H1 (cell line): ENCODE data around the gene INHA. TPM values are rescaled to one million over a fixed set of nuclear protein-coding genes. Genes with fewer than 3 reads are reported as not detected.

Source experiments
- CTCF ChIA-PET: fragments of 300-600 bp; sonication (Branson Sonifier 250); formaldehyde crosslinking; loops from one replicate; lab custom pipeline; 2021; ENCODE audit not compliant: partially characterized antibody; lab: Charles Lee
- POLR2A ChIA-PET: fragments of 300-600 bp; sonication (Branson Sonifier 250); formaldehyde crosslinking; loops from one replicate; lab custom pipeline; 2021; ENCODE audit warnings: inconsistent platforms; ENCODE audit not compliant: partially characterized antibody; lab: Charles Lee
- DNase-seq, 2 experiments: peaks; one replicate each; pipeline versions ENCODE4 v3.0.0 to v3.0.0-alpha.2; 2010 to 2022; ENCODE audit warnings: low spot score in 2 of 2, low read depth in 1 of 2, mixed read lengths in 1 of 2
- FAIRE-seq: peaks from 2 replicates; lab custom pipeline; 2011; peaks lifted over from hg19 to GRCh38; lab: Jason Lieb, UNC
- H2AFZ ChIP-seq: 2 replicates; pipeline ENCODE4 v1.8.1; 2012; ENCODE audit warnings: low read length, inconsistent platforms
- H2AK5ac ChIP-seq: 2 replicates; pipeline ENCODE4 v1.6.1; 2013; ENCODE audit warnings: low read depth, low read length
- H2BK120ac ChIP-seq: replicated peaks from 2 replicates; pipeline ENCODE3; 2013; ENCODE audit warnings: low read depth, low read length, inconsistent platforms
- H2BK12ac ChIP-seq: 2 replicates; pipeline ENCODE4 v1.6.1; 2013; ENCODE audit warnings: low read depth, low read length
- H2BK15ac ChIP-seq: 2 replicates; pipeline ENCODE4 v1.6.1; 2013; ENCODE audit warnings: low read length
- H2BK20ac ChIP-seq: 2 replicates; pipeline ENCODE4 v1.6.1; 2013; ENCODE audit warnings: low read length
- H2BK5ac ChIP-seq: 2 replicates; pipeline ENCODE4 v1.6.1; 2013; ENCODE audit warnings: low read depth, low read length
- H3K14ac ChIP-seq: 2 replicates; pipeline ENCODE4 v1.6.1; 2013; ENCODE audit warnings: inconsistent platforms; ENCODE audit not compliant: insufficient read length
- H3K18ac ChIP-seq: 2 replicates; pipeline ENCODE4 v1.6.1; 2013; ENCODE audit warnings: low read length; ENCODE audit errors: extremely low read depth
- H3K23ac ChIP-seq: 2 replicates; pipeline ENCODE4 v1.6.1; 2013; ENCODE audit warnings: inconsistent platforms; ENCODE audit not compliant: insufficient read length
- H3K23me2 ChIP-seq: 2 replicates; pipeline ENCODE4 v1.6.1; 2013; ENCODE audit warnings: low read depth, low read length
- H3K27ac ChIP-seq: 2 replicates; pipeline ENCODE4 v1.6.1; 2011; ENCODE audit warnings: low read depth, low read length, inconsistent platforms
- H3K27me3 ChIP-seq, 4 experiments: replicated peaks in 1 of 4; 1 replicate in 1 of 4; 2 replicates in 3 of 4; pipeline versions ENCODE4 v1.6.1 to v1.8.1; 2011 to 2013; ENCODE audit warnings: low read length in 3 of 4, mild to moderate bottlenecking in 3 of 4, inconsistent platforms in 2 of 4, mixed read lengths in 2 of 4, moderate library complexity in 1 of 4; ENCODE audit not compliant: control insufficient read depth in 3 of 4, insufficient read depth in 3 of 4; ENCODE audit errors: extremely low read depth in 1 of 4
- H3K36me3 ChIP-seq, 4 experiments: 2 replicates each; pipeline versions ENCODE4 v1.6.1 to v1.8.1; 2011 to 2013; ENCODE audit warnings: mild to moderate bottlenecking in 4 of 4, low read length in 3 of 4, moderate library complexity in 2 of 4, control low read depth in 1 of 4, inconsistent platforms in 1 of 4; ENCODE audit not compliant: insufficient read depth in 4 of 4, control insufficient read depth in 2 of 4
- H3K4ac ChIP-seq: replicated peaks from 2 replicates; pipeline ENCODE3; 2013; ENCODE audit warnings: low read length, low read depth, mixed read lengths, inconsistent platforms; ENCODE audit not compliant: insufficient read length
- H3K4me1 ChIP-seq, 4 experiments: replicated peaks in 1 of 4; 1 replicate in 1 of 4; 2 replicates in 3 of 4; pipeline versions ENCODE4 v1.6.1 to v1.8.1; 2011 to 2013; ENCODE audit warnings: low read length in 3 of 4, inconsistent platforms in 2 of 4, mixed read lengths in 1 of 4; ENCODE audit not compliant: insufficient read depth in 4 of 4, control insufficient read depth in 3 of 4
- H3K4me2 ChIP-seq, 2 experiments: 2 replicates each; pipeline versions ENCODE4 v1.6.1 to v1.8.1; 2011 to 2013; ENCODE audit warnings: low read depth in 2 of 2, low read length in 2 of 2, control low read depth in 1 of 2, inconsistent platforms in 1 of 2, mild to moderate bottlenecking in 1 of 2; ENCODE audit not compliant: insufficient read depth in 1 of 2
- H3K4me3 ChIP-seq, 4 experiments: fragments of 200-600, 300-600 bp in 1 of 4; sonication (generic), shearing (Covaris generic), sonication (Bioruptor Twin) in 1 of 4; 2 replicates each; pipeline versions ENCODE4 v1.5.1 to v1.8.1; 2011 to 2016; ENCODE audit warnings: low read length in 4 of 4, low read depth in 3 of 4, control low read depth in 2 of 4, inconsistent platforms in 2 of 4, mild to moderate bottlenecking in 2 of 4, mixed read lengths in 1 of 4, moderate library complexity in 1 of 4; ENCODE audit not compliant: insufficient read depth in 2 of 4; ENCODE audit errors: extremely low read depth in 1 of 4
- H3K56ac ChIP-seq: replicated peaks from 2 replicates; pipeline ENCODE3; 2013; ENCODE audit warnings: low read depth, mild to moderate bottlenecking, mixed read lengths, low read length, inconsistent platforms; ENCODE audit not compliant: insufficient read length
- H3K79me1 ChIP-seq: 2 replicates; pipeline ENCODE4 v1.6.1; 2013; ENCODE audit warnings: low read depth, low read length, control low read depth
- H3K79me2 ChIP-seq, 2 experiments: 2 replicates each; pipeline versions ENCODE4 v1.6.1 to v1.8.1; 2012 to 2013; ENCODE audit warnings: low read length in 2 of 2, mild to moderate bottlenecking in 2 of 2, inconsistent platforms in 1 of 2; ENCODE audit not compliant: insufficient read depth in 2 of 2, control insufficient read depth in 1 of 2
- H3K9ac ChIP-seq, 4 experiments: replicated peaks in 1 of 4; 1 replicate in 1 of 4; 2 replicates in 3 of 4; pipeline versions ENCODE4 v1.6.1 to v1.8.1; 2011 to 2013; ENCODE audit warnings: low read depth in 3 of 4, low read length in 3 of 4, control low read depth in 2 of 4, mild to moderate bottlenecking in 2 of 4, moderate library complexity in 2 of 4, inconsistent platforms in 1 of 4; ENCODE audit errors: extremely low read depth in 1 of 4
- H3K9me3 ChIP-seq, 2 experiments: 2 replicates each; pipeline versions ENCODE4 v1.6.1 to v1.8.1; 2012 to 2013; ENCODE audit warnings: mild to moderate bottlenecking in 2 of 2, moderate library complexity in 2 of 2, control low read depth in 1 of 2, inconsistent platforms in 1 of 2, low read depth in 1 of 2, low read length in 1 of 2, mixed read lengths in 1 of 2; ENCODE audit not compliant: insufficient read depth in 2 of 2
- H4K20me1 ChIP-seq, 2 experiments: replicated peaks in 1 of 2; 2 replicates each; pipeline versions ENCODE3 to v1.8.1; 2011 to 2013; ENCODE audit warnings: inconsistent platforms in 2 of 2, low read length in 2 of 2, mild to moderate bottlenecking in 1 of 2; ENCODE audit not compliant: insufficient read depth in 2 of 2, control insufficient read depth in 1 of 2
- H4K5ac ChIP-seq: 2 replicates; pipeline ENCODE4 v1.6.1; 2013; ENCODE audit warnings: low read length, low read depth, mixed read lengths, inconsistent platforms; ENCODE audit not compliant: insufficient read length
- H4K8ac ChIP-seq: 2 replicates; pipeline ENCODE4 v1.8.0; 2013; ENCODE audit warnings: mild to moderate bottlenecking, moderate library complexity, low read length, inconsistent platforms; ENCODE audit not compliant: insufficient read depth; ENCODE audit errors: extremely low read depth
- H4K91ac ChIP-seq: replicated peaks from 2 replicates; pipeline ENCODE3; 2013; ENCODE audit warnings: low read length, mixed read lengths, inconsistent platforms; ENCODE audit not compliant: insufficient read length
- CEBPB ChIP-seq: IDR thresholded peaks from 2 replicates; pipeline ENCODE4 v1.6.1; 2012; ENCODE audit warnings: low read depth, low read length
- JUN ChIP-seq: IDR thresholded peaks from 2 replicates; pipeline ENCODE4 v1.6.1; 2011; ENCODE audit warnings: low read depth, mild to moderate bottlenecking, improper control_type of control experiment, low read length
- NANOG ChIP-seq: IDR thresholded peaks from 2 replicates; pipeline ENCODE4 v1.6.1; 2011; ENCODE audit warnings: low read length, low read depth, mild to moderate bottlenecking, inconsistent platforms; ENCODE audit not compliant: insufficient read depth, poor library complexity, severe bottlenecking
- RBBP5 ChIP-seq: IDR thresholded peaks from 2 replicates; pipeline ENCODE4 v1.7.1; 2012; ENCODE audit warnings: low read depth, mild to moderate bottlenecking, inconsistent platforms, low read length, moderate library complexity, borderline replicate concordance
- RNF2 ChIP-seq: fragments of 200-900, 300-1000 bp; sonication (generic); IDR thresholded peaks from 2 replicates; pipeline ENCODE4 v1.7.1; 2016; ENCODE audit warnings: borderline replicate concordance, low read depth, mild to moderate bottlenecking, antibody characterized with exemption, low read length; ENCODE audit not compliant: poor library complexity, severe bottlenecking; ENCODE audit errors: missing control alignments
- TBP ChIP-seq: IDR thresholded peaks from 2 replicates; pipeline ENCODE4 v1.6.1; 2011; ENCODE audit warnings: low read depth, low read length, improper control_type of control experiment
- WGBS, 2 experiments: shearing (Covaris generic) in 1 of 2; methylation state at CpG; one replicate each; pipeline versions ENCODE4 v1.1.6 to v1.1.7; 2013 to 2015; ENCODE audit warnings: low lambda C conversion rate in 2 of 2, mixed read lengths in 2 of 2, inconsistent platforms in 1 of 2, low coverage in 1 of 2, missing lambda C conversion rate in 1 of 2; ENCODE audit not compliant: insufficient replicate concordance in 2 of 2, insufficient coverage in 1 of 2, insufficient read length in 1 of 2; ENCODE audit errors: extremely low coverage in 1 of 2, missing lambda C conversion rate in 1 of 2; 5-methylcytosine and 5-hydroxymethylcytosine counted together
- polyA plus RNA-seq, 7 experiments: library from polyadenylated mRNA; depleted of rRNA in 3 of 7; stranded (reverse) in 5 of 7; unstranded in 2 of 7; fragments of >200 nt in 5 of 7; fragments of 200-250 nt in 2 of 7; gene quantifications; 1 replicate in 5 of 7; 2 replicates in 1 of 7; 4 replicates in 1 of 7; pipeline versions ENCODE4 v1.2.1 to v1.2.3, GENCODE V29; 2011 to 2013; ENCODE audit warnings: missing spikeins in 2 of 7, mixed read lengths in 2 of 7
- total RNA-seq: library from RNA; stranded (reverse); fragmentation: NEBNext Ultra II Directional; extraction: Animal tissue kit (Norgen Biotek cat#: 25700); gene quantifications from 2 replicates; pipeline ENCODE4 v1.2.1, GENCODE V29; 2021

INHA gene
- total and polyA plus RNA-seq, 2 of the 8 experiments (the other 6 are each of a cell fraction or from before 2014, with no cell fraction given), result 0.65 to 2.7 TPM

DNA sequence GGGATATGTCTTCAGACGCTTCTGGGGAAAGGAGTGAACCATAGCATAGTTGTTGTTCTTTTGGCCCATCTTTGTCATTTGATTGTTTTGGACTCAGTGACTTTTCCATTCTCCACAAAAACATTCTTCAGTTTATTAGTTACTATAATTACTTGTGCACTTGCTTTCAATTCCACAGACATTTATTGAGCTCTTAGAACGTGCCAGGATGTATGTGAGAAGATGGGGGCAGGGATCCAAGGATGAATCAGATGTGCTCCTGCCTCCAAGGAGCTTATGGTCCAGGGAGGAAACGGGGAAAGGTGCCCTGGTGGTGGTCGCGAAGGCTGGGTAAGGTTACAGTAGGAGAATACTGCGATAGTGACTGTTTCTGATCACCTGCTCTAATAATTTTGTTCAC, 48.4 kb downstream of the INHA start:
- Histone ChIP-seq H2BK12ac (no peak overlapping the region), H4K20me1 (no peaks in the 10 kb centered on the region), H3K18ac (no peak overlapping the region), H3K79me1 (no peaks in the 10 kb centered on the region), H3K4ac (no peak overlapping the region), H3K79me2 (no peaks in the 10 kb centered on the region), H2BK5ac (no peak overlapping the region), H2BK15ac (no peak overlapping the region), H2BK120ac (no peak overlapping the region), H3K23me2 (no peaks in the 10 kb centered on the region), H2AFZ (no peak overlapping the region), H3K4me1 (no peaks in the 10 kb centered on the region), H2AK5ac (no peak overlapping the region), H3K9ac (no peak overlapping the region), H3K14ac (no peak overlapping the region), H4K91ac (no peak overlapping the region), H3K4me2 (no peak overlapping the region), H4K5ac (no peak overlapping the region), H3K36me3 (no peaks in the 10 kb centered on the region; a peak in 1 of 8 replicates), H3K27ac (no peak overlapping the region), H3K56ac (no peak overlapping the region), H3K4me3 (no peak overlapping the region), H2BK20ac (no peak overlapping the region), H4K8ac (no peak overlapping the region), H3K9me3 (no peaks in the 10 kb centered on the region), H3K23ac (no peak overlapping the region), H3K27me3 (no peaks in the 10 kb centered on the region)
- ChIA-PET POLR2A (interaction anchor here (0.6 to 1.6 kb wide), 4 partner anchors 9 to 43 kb away, joined by 3 to 5 read pairs (median 4); partner anchors contain the start of gene STK11IP), CTCF (interaction anchor here (0.9 to 18.7 kb wide), 16 partner anchors 10 to 115 kb away, joined by 3 to 356 read pairs (median 7); partner anchors contain the start of genes CHPF and SLC4A3)
- DNase-seq (no peak), FAIRE-seq (no peak)
- TF ChIP-seq TBP (no peak), RBBP5 (no peak), NANOG (no peak), JUN (no peak), RNF2 (no peak), CEBPB (no peak)
- 84% methylated on average over 6 of the region's 6 CpGs; no CpG with 5 or more reads in 1 of the 2 experiments for WGBS, 2 experiments
